Epithelial cell of prostate (primary cell): Measurements from ENCODE around the gene PARVB.
"Not testable (repeated sequence)": the region's sequence is repeated elsewhere in the genome, so short reads cannot be mapped to it uniquely, and the experiment has no call there.

Source experiments
- DNase-seq: peaks from one replicate; pipeline ENCODE4 v3.0.0-alpha.2; 2011; ENCODE audit warnings: low read depth, low spot score
- H3K27ac ChIP-seq: fragments of 450-650 bp; 2 replicates; pipeline ENCODE4 v1.5.1; 2017; ENCODE audit warnings: mild to moderate bottlenecking

PARVB gene

DNA sequence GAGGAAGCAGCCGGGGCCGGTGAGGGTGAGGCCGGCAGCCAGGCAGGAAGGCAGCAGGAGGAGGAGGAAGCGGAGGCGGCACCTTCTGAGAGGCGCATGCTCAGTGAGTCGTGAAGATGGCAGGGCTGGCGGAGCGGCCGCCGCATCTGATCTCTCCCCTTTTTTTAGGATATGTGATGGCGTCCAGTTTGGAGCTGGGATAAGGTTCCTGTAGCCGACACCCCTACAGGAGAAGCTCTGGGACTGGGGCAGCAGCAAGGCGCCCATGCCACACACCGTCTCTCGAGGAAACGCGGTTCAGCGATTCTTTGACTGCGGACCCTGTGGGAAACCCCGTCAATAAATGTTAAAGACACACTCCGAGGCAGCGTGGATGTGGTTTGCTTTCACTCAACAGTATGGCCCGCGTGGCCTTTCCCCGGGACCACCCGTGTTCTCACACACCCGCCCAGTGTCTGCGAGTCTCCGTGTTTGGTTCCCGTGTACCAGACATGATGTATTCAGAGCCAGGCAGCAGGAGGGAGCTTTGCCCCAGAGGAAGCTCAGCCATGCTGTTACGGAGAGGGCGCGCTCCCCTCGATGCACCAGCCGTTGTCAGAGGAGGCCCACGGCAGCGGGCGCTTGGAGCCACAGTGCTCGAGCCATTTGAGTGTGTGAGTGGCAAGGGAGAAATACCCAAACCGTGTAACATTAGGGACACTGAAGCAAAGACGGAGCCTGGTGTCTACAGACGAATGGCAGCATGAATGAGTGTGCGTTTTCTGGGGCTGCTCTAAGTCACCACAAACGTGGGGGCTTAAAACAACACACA lies 27.7 kb upstream of the PARVB start:
- no peak overlapping the region for H3K27ac ChIP-seq
- DNase-seq, result no peak

- no peak for DNase-seq
- no peak overlapping the region for H3K27ac ChIP-seq
Measured at GRCh38 chr22:43996981-43997265, 27.2 kb upstream of the PARVB start.

GRCh38 chr22:43998679-43999264 lies 25.3 kb upstream of the PARVB start:
- no peak overlapping the region for H3K27ac ChIP-seq
- no peak for DNase-seq

DNA sequence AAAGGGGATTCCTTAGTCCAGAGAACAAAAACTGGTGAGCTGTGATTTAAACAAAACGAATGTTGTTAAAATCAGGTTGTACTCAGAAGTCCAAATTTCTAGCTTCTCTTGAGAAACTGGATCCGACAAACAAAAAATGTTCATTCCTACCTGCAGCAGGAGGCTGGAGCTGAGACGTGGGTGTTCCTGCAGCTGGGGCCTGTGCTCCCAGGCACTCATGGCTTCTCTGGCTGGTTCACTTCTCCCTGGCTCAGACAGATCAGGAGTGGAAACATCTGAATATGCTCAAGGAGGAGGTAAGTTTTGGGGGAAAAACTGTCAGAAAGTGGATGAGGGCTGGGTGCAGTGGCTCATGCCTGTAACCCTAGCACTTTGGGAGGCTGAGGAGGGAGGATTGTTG lies 24.7 kb upstream of the PARVB start:
- no peak overlapping the region for H3K27ac ChIP-seq
- DNase-seq, result no peak

GRCh38 chr22:44000123-44000522 lies 24.0 kb upstream of the PARVB start:
- no peak overlapping the region for H3K27ac ChIP-seq
- no peak for DNase-seq

- no peak for DNase-seq
- no peak overlapping the region for H3K27ac ChIP-seq
Measured at GRCh38 chr22:44001521-44001920, 22.6 kb upstream of the PARVB start.

- no peak overlapping the region for H3K27ac ChIP-seq
- no peak for DNase-seq
Measured at GRCh38 chr22:44002324-44002723, 21.8 kb upstream of the PARVB start.

DNA sequence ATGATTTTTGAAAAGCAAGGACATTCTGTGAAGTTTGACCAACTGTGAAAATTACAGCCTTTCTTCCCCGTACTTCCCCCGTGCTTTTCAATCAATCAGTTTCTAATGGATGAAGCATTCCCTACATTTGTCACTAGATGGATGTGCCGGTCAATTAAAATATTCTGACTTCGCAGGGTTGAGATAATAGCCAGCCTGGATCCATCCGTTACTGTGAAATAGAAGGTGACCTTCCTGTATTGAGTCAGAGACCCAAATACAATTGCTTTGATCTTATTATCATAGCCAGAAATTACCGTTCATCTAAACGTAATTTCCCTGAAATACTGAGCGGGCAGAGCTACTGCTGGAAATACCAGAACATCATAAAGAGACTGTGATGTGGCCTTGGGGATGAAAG lies 21.1 kb upstream of the PARVB start:
- DNase-seq, result no peak
- H3K27ac ChIP-seq, result no peak overlapping the region

- DNase-seq, result no peak
- H3K27ac ChIP-seq, result no peak overlapping the region
Measured at GRCh38 chr22:44003405-44004103, 20.5 kb upstream of the PARVB start.

- DNase-seq, result no peak
- H3K27ac ChIP-seq, result no peak overlapping the region
Measured at GRCh38 chr22:44004104-44004460, 20.0 kb upstream of the PARVB start.

DNA sequence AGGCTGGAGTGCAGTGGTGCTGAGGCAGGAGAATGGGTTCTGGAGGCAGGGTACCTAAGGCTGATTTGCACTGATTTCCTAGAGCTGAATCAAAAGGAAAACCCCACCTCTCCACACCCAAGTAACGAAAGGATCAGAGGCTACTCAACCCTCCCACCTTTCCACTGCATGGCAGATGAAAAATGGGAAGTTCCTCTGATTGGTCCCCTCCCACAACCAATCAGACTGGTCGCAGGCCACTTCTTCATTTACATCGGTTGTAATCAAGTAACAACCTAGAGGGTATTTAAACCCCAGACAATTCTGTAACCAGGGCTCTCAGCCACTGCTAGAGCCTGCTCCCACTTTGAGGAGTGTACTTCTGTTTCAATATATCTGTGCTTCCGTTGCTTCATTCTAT lies 18.6 kb upstream of the PARVB start:
- no peak for DNase-seq
- no peak overlapping the region for H3K27ac ChIP-seq

- no peak overlapping the region for H3K27ac ChIP-seq
- DNase-seq, result no peak
Measured at GRCh38 chr22:44012162-44012561, 11.9 kb upstream of the PARVB start.

DNA sequence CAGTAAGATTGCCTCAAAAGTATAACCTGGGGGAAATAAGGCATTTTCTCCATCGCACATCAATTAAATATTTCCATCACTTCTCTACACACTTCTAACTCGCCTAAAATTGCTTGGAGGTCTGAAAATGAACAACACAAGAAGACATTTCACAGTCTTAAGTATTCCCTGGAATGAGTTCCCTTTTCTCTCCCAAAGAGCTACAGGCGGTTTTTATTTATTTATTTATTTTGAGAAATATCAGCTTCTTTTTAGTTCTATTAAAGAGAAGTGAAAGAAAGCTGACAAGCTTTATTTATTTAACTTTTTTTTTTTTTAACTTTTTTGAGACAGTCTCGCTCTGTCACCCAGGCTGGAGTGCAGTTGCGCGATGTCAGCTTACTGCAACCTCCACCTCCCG lies 11.5 kb upstream of the PARVB start:
- no peak overlapping the region for H3K27ac ChIP-seq
- no peak for DNase-seq

DNA sequence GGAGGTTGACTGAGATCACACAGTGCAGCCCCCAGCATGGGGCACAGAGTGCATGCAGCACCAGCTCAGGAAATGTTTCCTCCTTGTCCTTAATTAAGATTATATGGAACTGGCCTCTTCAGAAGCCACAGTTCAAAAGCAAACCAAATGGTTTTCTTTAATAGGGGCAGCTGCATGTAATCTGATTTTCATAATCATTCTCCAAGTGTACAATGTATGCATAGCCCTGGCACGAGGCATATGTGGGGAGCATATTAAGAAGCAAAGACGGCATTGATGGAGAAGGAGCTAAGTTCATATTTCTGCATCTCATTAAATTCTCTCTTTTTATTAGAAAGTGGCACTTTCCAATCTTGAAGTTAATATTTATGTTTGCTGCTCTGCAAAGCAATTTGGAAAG lies 9.9 kb upstream of the PARVB start:
- DNase-seq, result no peak
- no peak overlapping the region for H3K27ac ChIP-seq

DNA sequence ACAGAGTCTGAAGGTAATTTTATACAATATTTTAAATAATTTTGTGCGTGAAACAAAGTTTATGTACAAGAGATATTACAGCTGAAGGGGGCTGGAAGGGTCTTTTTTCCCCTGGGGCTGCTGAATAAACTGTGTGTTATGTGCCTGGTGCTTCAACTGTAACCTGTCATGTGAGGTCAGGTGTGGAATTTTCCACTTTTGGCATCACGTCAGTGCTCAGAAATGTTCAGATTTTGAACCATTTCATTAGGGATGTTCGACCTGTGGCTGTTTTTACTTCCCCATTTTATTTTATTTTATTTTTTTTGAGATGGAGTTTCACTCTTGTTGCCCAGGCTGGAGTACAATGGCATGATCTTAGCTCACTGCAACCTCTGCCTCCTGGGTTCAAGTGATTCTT lies 7.5 kb upstream of the PARVB start:
- DNase-seq, H3K27ac ChIP-seq: not testable (repeated sequence)

DNA sequence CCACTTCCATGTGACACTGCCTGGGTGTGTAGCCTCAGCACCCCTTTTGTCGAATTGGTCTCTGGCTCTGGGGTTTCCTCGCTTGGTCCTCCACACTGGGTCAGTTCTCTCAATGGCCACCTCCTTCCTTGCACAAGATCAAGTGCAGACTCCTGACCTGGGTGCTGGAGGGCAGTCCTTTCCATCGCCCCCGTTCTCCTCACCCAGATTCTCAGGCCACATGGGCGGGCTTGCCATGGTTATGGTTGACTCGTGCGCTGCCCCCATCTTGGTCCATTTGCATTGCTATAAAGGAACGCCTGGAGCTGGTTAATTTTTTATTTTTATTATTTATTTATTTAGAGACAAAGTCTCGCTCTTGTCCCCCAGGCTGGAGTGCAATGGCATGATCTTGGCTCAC lies 5.5 kb upstream of the PARVB start:
- DNase-seq, result no peak
- H3K27ac ChIP-seq, result no peak overlapping the region

DNA sequence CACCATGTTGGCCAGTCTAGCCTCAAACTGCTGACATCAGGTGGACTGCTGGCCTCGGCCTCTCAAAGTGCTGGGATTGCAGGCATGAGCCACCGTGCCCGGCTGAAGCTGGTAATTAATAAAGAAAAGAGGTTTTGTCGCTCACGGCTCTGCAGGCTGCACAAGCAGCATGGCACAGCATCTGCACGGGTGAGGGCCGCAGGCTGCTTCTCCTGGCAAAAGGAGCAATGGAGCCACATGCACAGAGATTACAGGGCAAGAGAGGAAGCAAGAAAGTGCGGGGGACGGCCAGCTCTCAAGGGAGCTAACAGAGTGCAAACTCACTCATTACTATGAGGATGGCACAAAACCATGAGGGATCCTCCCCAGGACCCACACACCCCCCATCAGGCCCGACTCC lies 4.7 kb upstream of the PARVB start:
- DNase-seq, result no peak
- H3K27ac ChIP-seq, result no peak overlapping the region

DNA sequence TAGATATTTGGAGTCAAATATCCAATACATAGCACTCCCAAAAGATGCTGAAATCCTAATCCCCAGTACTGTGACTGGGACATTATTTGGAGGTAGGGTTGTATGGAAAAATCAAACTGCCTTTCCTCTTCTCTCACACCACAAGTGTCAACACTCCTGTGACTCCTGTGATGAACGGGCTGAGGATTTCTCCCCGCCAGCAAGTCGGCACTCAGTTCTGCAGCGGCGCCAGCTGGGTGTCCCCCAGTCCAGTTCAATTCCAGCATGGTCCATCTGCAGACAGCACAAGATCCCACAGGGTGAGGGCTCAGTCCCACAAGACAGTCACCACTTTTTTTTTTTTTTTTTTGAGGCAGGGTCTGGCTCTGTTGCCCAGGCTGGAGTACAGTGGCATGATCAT lies 4.3 kb upstream of the PARVB start:
- H3K27ac ChIP-seq, result no peak overlapping the region
- DNase-seq, result no peak

DNA sequence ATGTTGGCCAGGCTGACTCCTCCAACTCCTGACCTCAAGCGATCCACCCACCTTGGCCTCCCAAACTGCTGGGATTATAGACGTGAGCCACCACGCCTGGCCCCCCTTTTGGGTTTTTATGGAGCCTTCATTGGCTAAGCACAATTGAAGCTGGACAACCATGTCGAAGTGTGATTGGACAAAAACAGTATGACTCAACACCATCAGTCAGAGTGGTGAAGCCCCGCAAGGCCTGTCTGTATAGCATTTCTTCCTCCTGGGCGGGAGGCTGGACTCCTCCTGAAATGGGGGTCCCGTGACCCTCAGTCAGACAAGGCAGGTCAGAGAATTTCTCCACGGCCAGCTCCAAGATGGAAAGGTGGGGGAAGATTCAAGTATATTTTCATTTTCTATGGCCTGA lies 3.1 kb upstream of the PARVB start:
- DNase-seq, result no peak
- no peak overlapping the region for H3K27ac ChIP-seq

DNA sequence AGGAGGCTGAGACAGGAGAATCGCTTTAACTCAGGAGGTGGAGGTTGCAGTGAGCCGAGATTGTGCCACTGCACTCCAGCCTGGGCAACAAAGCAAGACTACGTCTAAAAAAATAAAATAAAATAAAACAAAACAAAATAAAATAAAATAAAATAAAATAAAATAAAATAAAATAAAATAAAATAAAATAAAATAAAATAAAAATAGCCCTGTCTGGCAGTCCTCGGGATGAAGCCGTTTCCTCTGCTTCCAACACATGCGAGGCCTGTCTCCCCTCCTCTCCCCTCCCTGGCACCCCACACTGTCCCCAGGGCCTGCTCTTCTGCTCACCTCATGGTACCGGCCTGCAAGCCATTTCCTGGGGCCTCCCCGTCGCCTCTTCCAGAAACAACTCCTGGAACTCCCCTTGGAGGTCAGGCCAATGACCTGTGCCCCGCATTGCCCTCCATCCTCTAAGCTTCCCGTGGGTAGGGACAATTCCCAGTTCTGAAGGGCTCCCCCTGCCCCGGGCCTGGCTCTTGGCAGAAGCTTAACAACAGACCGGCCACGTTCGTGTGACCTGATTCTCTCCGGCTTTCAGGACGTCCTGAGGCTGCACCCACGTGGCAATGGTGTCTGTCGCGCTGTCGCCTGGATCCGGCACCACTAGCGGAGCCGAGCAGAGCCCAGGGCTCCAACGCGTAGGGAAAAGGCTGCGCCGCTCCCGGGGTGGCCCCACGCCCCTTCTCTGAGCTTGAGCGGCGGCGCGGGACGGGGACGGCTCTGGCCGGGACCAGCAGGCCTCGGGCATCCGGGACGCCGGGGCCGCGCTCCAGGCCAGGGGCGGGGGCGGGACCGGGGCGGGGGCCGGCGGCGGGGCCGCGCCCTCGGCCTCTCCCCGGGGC lies 456 bp upstream of the PARVB start:
- no peak for DNase-seq
- no peak overlapping the region for H3K27ac ChIP-seq
